Left hindlimb (tissue), 1 donor: ENCODE measurements around the gene HOXA9.

ENCODE experiments used
- DNase-seq: peaks from one replicate; pipeline ENCODE4 v3.0.0-alpha.2; 2018

Gene HOXA9

GRCh38 chr7:27163288-27164044 is 1.9 kb downstream of the HOXA9 start:
- no peak for DNase-seq

DNA sequence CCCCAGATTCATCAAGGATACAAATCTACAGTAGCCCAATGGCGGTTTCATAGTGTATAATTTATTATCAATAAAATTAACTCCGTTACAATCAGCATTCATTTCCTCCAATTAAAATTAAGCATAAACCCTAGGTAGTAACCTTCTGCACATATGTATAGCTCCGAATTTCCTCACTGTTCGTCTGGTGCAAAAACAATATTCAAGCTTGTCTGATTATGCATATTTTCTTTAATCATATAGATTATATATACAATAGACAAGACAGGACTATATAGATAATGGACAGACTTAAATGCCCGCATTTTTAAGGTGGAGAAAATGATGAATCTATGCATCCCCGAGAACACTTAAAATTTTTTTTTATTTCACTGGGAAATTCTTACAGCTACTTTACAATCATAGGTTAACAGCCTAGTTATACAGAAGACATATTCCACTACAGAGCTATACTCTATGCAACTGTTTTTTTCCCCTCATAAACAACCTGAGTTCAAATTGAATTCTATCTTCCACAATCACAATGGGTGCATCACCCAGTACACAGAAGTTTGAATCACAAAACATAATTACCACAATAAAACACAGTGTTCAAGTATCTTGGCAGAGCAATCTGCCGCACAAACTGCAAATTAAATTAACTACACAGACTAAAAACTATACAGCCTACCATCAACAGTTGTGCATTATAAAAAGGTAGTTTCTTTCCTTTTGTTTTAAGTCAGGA is 2.6 kb downstream of the HOXA9 start:
- no peak for DNase-seq

DNA sequence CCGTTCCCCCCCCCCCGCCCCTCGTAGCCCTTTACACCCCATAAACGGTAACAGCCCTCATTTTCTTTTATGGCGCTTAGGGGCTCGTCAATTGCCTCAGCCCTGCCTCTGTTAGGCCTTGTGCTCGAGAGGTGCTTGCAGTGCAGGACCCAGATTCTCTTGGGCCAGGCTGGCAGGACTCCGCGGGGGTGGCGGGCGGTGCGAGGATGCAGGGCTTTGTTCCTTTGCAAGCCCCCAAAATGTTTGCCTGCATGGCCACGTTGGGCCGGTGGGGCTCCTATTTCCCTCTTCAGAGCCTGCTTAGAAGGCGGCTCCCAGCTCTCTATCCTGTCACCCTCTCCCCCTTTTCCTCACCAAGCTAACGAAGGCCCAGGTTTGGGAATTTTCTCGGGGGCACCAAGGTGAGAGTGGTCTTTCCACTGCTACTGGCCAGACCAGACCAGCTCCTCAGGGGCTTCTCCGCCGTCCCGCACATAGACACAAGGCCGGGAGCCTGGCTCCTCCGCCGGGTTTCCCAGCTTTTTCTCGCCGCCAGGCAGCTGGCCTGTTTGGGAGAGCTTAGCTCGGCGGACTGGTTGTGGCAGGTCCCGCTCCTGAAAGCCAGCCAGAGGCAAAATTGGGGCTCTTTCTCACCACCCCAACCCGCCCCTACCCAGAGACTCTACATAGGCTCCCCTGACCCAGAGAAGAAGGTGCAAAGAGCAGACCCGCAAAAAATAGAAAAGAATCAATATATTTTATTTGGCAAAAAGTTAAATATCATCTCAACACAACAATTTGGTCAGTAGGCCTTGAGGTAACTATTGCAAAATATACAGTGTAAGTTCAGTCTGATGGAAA is 3.4 kb downstream of the HOXA9 start:
- peak; percentile 78 for DNase-seq

GRCh38 chr7:27161214-27161720 is 4.1 kb downstream of the HOXA9 start:
- DNase-seq, result no peak

GRCh38 chr7:27160546-27161213 is 4.7 kb downstream of the HOXA9 start:
- DNase-seq, result peak; percentile 93

GRCh38 chr7:27160145-27160545 is 5.2 kb downstream of the HOXA9 start:
- peak; percentile 64 for DNase-seq

- DNase-seq, result peak; percentile 23
Measured at GRCh38 chr7:27159266-27160144, 5.8 kb downstream of the HOXA9 start.

DNA sequence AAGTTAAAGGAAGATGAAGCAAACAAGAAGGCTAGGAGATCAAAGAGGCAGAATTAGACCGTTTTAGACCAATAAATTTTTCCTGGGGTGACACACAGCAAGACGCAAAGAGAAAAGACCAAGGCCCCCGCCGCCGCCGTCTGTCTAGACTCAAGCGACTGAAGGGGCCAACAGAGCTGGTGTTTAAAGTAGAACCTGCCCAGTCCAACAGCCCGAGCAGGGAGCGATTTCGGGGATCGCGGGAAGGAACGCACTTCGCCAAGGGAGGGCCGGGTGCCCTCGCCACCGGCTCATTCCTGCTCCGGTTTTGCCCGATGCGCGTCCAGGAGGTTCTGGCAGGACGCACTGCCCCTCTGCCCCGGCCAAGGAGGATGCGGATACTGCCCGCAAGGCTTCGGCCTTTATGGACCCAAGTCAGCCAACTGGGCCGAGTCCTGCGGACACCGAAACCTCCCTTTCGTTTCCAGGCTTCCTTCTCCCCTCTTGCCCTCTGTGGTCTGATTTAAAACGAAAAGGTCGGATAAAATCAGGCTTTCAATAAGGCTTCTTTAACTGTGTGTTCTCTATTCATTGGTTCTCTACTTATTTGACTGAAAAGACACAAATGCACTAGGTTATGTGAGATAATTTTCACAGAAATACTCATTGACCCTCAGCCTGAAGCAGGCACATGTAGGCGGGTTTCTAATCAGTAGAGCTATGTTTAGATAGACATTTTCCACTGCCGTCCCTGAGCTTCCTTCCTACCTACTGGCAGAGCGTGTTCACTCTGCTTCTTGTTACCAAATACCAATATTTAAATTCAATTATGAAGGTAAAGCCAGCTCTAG is 6.7 kb downstream of the HOXA9 start:
- DNase-seq, result peak; percentile 34

DNA sequence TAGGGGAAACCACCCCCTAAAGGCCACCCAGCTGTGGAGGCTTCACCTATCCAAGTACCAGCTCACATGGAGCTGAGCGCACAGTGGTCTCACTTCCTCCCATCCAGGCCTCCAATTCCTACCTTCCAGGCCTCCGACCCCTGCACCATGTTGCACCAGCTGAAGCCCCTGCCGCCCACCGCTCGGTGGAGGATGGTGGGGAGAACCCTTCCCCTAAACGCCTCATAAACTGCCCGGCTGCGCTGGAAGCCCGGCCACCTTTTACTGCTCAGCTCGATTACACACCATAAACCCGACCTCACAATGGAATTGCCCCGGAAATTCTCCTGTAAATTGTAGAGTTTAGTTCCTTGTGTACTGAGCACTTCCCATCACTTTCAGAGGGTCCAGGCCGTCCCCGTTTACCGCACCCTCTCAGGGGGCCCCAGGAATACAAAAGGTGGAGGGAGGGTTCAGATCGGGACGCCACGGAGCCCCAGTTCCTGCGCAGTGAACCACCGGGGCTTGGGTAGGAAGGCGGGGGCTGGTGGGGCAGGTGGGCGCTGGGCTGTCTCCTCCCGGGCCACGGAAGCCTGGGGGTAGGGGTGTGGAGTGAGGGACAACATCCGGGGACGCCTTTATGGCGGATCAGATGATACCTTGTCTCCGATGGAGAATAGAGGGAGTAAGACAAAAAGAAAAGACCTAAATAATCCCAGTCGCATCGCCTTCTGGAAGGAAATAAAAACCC is 7.5 kb downstream of the HOXA9 start:
- DNase-seq, result peak; percentile 19

DNA sequence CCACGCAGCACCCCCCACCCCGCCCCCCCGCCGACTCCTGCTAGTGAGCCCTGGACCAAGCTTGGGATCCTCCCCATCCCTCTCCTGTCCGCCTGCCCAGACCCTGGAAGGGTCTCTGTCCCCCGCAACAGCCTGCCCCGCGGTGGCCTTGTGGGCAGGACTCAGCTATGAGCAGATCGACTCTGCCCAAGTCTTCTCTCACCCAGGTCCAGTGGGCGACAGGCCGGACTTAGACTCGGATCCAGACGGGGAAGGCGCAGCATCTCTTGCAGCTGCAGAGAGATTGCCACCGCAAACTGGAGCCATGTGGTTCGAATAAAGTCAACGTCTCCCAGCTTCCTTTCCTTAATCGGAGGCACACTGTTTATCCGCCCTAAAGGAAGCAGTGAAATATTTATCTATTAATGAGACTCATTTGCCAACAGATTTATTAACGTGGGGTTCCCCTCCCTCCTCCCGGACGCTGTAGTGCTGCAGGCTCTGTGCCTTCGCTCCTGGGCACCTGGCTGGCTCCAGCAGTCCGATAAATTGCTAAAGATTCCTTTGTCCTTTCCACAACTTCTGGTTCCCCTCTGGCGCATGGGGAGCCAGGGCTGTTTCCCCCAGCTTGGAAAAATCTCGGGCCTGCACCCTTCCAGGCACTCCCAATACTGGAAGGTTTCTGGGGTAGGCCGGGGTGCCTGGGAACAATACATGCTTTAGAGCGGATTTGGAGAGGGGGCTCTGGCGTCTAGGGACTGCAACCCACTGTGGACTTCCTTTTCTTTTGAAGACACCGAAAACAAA is 8.2 kb downstream of the HOXA9 start:
- peak; percentile 23 for DNase-seq

DNA sequence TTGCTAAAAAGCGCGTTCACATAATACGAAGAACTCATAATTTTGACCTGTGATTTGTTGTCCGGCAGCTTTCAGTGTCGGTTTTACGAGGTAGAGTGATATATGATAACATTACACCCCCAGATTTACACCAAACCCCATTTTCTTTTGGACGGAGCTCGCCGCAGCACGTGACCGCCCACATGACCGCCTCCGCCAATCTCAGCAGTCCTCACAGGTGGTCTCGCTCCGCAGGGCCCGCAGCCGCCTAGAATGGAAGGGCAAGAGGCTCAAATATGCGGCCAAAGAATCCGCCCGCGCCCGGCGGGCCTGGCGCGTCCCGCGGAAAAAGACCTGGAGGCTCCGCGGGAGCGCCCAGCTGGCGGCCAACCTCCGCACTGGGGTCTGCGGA is 8.8 kb downstream of the HOXA9 start, which contains the start of gene HOXA7:
Gene HOXA7, minus strand, starts transcription at position 168 of the 391 bp plus-strand sequence. Its CDS starts 130 bp downstream, at position 38.
- peak; percentile 94 for DNase-seq

GRCh38 chr7:27155816-27156507 is 9.4 kb downstream of the HOXA9 start:
- DNase-seq, result no peak

DNA sequence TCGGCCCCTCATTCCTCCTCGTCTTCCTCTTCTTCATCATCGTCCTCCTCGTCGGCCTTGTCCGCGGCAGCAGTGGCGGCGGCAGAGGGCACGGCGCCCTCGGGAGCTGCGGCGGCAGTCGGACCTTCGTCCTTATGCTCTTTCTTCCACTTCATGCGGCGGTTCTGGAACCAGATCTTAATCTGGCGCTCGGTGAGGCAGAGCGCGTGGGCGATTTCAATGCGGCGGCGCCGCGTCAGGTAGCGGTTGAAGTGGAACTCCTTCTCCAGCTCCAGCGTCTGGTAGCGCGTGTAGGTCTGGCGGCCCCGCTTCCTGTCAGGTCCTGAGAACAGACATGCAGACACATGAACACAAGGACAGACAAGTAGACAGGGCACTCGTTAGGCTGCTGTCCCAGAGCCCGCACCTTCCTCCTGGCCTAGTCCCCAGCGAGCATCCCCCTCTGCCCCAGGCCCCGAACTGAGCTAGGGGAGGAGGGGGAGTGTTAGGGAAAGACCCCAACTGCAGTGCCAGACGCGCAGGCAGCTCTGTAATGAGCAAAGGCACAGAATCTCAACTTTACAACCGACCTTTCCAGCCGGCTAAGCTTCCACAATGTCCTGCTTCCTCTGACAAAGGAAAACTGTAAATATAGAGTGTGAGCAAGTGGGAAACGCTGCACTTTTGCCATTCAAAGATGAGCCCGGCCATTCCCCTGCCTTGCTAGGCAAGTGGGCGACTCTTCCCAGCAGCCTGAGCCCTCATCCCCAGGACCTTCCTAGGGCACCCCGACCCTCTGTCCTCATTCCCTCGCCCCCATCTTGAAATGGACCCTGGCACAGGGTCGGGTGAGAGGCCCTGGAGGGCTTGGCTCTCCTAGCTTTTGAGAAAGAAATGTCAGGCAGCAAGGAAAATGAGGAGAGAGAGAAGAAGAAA is 10.2 kb downstream of the HOXA9 start:
- peak; percentile 51 for DNase-seq

DNA sequence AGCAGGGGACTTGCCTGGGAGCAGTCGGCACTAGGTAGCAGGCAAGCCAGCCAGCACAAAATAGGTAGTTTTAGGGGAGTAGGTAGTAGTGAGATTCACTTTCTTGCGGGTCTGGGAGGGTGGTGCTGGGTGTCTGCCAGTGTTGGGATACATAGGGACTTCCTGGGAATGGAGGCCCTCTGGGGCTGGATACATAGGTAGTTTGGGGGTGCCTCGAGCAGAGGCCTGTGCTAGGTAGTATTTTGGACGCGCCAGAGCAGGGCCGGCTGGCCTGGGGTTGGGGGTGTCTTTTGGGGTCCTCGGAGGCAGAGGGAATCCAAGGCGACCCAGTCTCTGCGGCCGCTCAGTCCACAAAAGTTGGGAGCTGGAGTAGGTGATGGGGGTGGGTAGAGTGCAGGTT is 11.0 kb downstream of the HOXA9 start:
- peak; percentile 29 for DNase-seq

GRCh38 chr7:27153526-27153925 is 11.8 kb downstream of the HOXA9 start:
- DNase-seq, result peak; percentile 25

- DNase-seq, result no peak
Measured at GRCh38 chr7:27152816-27153442, 12.4 kb downstream of the HOXA9 start.
